HepG2 (cell line): Measurements from ENCODE around the gene ABHD17A. TPM values are rescaled to one million over a fixed set of nuclear protein-coding genes. Genes with fewer than 3 reads are reported as not detected.

Experiments
- BORCS8-MEF2B ChIP-seq: sonication (generic); formaldehyde crosslinking; IDR thresholded peaks from 2 replicates; pipeline ENCODE4 v1.8.0; 2022; ENCODE audit warnings: mild to moderate bottlenecking, missing genetic modification reagents
- HMGXB3 ChIP-seq: sonication (generic); formaldehyde crosslinking; IDR thresholded peaks from 2 replicates; pipeline ENCODE4 v1.4.0; 2020; ENCODE audit warnings: missing genetic modification reagents, borderline replicate concordance
- KDM5B ChIP-seq: sonication (generic); formaldehyde crosslinking; IDR thresholded peaks from 2 replicates; pipeline ENCODE4 v1.4.0; 2020; ENCODE audit warnings: missing genetic modification reagents, mild to moderate bottlenecking, borderline replicate concordance
- RCOR2 ChIP-seq: IDR thresholded peaks from 2 replicates; pipeline ENCODE4 v1.6.1; 2016; ENCODE audit warnings: missing biosample characterization, missing genetic modification reagents
- SALL2 ChIP-seq: sonication (generic); formaldehyde crosslinking; IDR thresholded peaks from 2 replicates; pipeline ENCODE4 v1.8.1; 2023; ENCODE audit warnings: mild to moderate bottlenecking, missing genetic modification reagents, inconsistent platforms
- ZBED4 ChIP-seq: sonication (generic); formaldehyde crosslinking; IDR thresholded peaks from 2 replicates; pipeline ENCODE4 v1.4.0; 2020; ENCODE audit warnings: missing genetic modification reagents, borderline replicate concordance
- ZNF30 ChIP-seq: sonication (generic); formaldehyde crosslinking; IDR thresholded peaks from 2 replicates; pipeline ENCODE4 v1.5.0; 2020; ENCODE audit warnings: mild to moderate bottlenecking, missing genetic modification reagents
- ZNF609 ChIP-seq: sonication (generic); formaldehyde crosslinking; IDR thresholded peaks from 2 replicates; pipeline ENCODE4 v1.4.0; 2020; ENCODE audit warnings: mild to moderate bottlenecking, missing genetic modification reagents, borderline replicate concordance
- ZNF775 ChIP-seq: sonication (generic); formaldehyde crosslinking; IDR thresholded peaks from 2 replicates; pipeline ENCODE4 v1.4.0; 2020; ENCODE audit warnings: missing genetic modification reagents, mild to moderate bottlenecking, moderate library complexity, borderline replicate concordance
- ZNF839 ChIP-seq: sonication (generic); formaldehyde crosslinking; IDR thresholded peaks from 2 replicates; pipeline ENCODE4 v1.4.0; 2020; ENCODE audit warnings: missing genetic modification reagents, mild to moderate bottlenecking, borderline replicate concordance
- ZSCAN22 ChIP-seq: sonication (generic); formaldehyde crosslinking; IDR thresholded peaks from 2 replicates; pipeline ENCODE4 v1.4.0; 2020; ENCODE audit warnings: mild to moderate bottlenecking, missing genetic modification reagents
- polyA plus RNA-seq, 8 experiments: library from polyadenylated mRNA; depleted of rRNA in 3 of 8; stranded (reverse) in 7 of 8; unstranded in 1 of 8; fragments of >200 nt; fragmentation: Illumina TruSeq in 4 of 8; extraction: Trizol in 4 of 8; gene quantifications; 2 replicates each; pipeline versions ENCODE4 v1.2.1 to v1.2.3, GENCODE V29; 2011 to 2016; ENCODE audit warnings: low read depth in 4 of 8, missing spikeins in 1 of 8, mixed read lengths in 1 of 8; ENCODE audit not compliant: insufficient read depth in 1 of 8
- total RNA-seq, 5 experiments: library from RNA; depleted of rRNA; stranded (reverse); fragments of >200 nt; fragmentation: Illumina TruSeq; extraction: Trizol; gene quantifications; 2 replicates each; pipeline ENCODE4 v1.2.3, GENCODE V29; 2016; ENCODE audit warnings: low read depth in 1 of 5
- TF ChIP-seq, protein P1 (sequence below): IDR thresholded peaks from 2 replicates; pipeline ENCODE4 v1.6.1; 2016; ENCODE audit warnings: missing biosample characterization, missing genetic modification reagents, low read depth

The ABHD17A gene
- total and polyA plus RNA-seq, 2 of the 13 experiments (the other 11 are each of a cell fraction or from before 2014, with no cell fraction given) = 27.7 to 40.8 TPM

DNA sequence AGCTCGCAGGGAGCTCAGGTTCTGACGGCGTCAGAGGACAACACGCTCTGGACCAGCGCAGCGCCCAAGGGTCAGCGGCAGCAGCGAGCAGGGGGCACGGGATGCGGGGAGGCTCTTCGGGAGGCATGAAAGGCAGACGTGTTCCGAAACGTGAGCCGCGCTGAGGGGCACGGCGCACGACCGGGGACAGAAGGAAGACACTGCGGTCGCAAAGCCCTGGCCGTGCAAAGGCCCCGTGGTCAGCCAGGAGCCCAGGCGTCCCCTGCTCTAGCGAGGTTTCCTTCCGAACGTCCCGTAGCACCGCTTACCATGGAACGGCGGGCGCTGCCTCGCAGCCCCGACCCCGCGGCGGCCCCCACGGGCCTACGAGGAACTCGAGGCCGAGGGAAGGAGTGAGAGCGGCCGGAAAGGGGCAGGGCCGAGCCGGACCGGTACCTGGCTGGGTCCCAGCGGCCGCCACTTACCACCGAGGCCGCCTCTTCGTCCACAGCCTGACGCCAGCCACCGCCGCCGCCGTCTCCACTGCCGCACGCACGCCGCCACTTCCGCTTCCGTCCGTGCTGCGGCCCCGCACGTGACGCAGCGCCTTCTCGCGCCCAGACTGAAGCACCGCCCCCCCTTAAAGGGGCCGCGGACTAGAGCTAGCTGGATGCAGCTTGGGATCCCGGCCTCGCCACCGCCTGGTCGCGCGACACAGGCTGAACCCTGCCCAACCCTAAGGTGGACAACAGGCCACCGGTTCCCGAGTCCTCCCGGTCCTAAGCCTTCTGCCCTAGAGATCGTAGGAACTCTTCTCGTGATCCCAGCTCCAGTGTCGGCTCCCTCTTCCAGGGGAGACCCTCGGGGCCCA lies 9.4 kb downstream of the ABHD17A start (continued):
- TF ChIP-seq ZBED4 (CRISPR knock-in tag) (no peak; the same call in 1 of the 2 replicates), ZNF609 (CRISPR knock-in tag) (peak; percentile 72), RCOR2 (no peak), ZNF30 (CRISPR knock-in tag) (0 out of 2 replicates have a peak, but pooled peaks have one; percentile 55), ZSCAN22 (CRISPR knock-in tag) (no peak), HMGXB3 (CRISPR knock-in tag) (peak; percentile 83; the same call in 1 of the 2 replicates), BORCS8-MEF2B (CRISPR knock-in tag) (peak; percentile 75), ZNF839 (no peak), SALL2 (CRISPR knock-in tag) (no peak; the same call in 1 of the 2 replicates), ZNF775 (CRISPR knock-in tag) (no peak), KDM5B (CRISPR knock-in tag) (peak; percentile 71)
- TF ChIP-seq, protein P1, sequence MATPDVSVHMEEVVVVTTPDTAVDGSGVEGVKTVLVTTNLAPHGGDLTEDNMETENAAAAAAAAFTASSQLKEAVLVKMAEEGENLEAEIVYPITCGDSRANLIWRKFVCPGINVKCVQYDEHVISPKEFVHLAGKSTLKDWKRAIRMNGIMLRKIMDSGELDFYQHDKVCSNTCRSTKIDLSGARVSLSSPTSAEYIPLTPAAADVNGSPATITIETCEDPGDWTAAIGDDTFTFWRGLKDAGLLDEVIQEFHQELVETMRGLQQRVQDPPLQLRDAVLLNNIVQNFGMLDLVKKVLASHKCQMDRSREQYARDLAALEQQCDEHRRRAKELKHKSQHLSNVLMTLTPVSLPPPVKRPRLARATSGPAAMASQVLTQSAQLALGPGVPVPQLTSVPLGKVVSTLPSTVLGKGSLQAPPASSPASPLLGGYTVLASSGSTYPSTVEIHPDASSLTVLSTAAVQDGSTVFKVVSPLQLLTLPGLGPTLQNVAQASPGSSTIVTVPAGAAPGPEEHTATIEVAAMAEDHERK (CRISPR knock-in tag) = peak; percentile 93
